IMR-90 (cell line): ENCODE measurements around the gene CIITA. TPM values are rescaled to one million over a fixed set of nuclear protein-coding genes. Genes with fewer than 3 reads are reported as not detected.
"Not testable (repeated sequence)": the region's sequence is repeated elsewhere in the genome, so short reads cannot be mapped to it uniquely, and the experiment has no call there.

Source experiments
- ATAC-seq: fragments of 200-7000 bp; cut with Tn5 transposase; 2 replicates; pipeline ENCODE4 v1.9.1; 2020; ENCODE audit warnings: low read depth, mild to moderate bottlenecking, moderate library complexity
- BruUV-seq: library from RNA; stranded (reverse); fragments of 400-500 nt; replicated peaks from 2 replicates; lab custom pipeline; 2021; lab: Mats Ljungman, UMichigan
- CTCF ChIA-PET: fragments of 300-600 bp; formaldehyde crosslinking; extraction: SDS; loops from one replicate; lab custom pipeline; 2021; ENCODE audit warnings: antibody characterized with exemption; lab: Yijun Ruan, JAX
- POLR2A ChIA-PET: fragments of 300-600 bp; sonication (Branson Sonifier 250); formaldehyde crosslinking; loops from one replicate; lab custom pipeline; 2022; ENCODE audit warnings: antibody characterized with exemption; ENCODE audit not compliant: unreplicated experiment; lab: Charles Lee
- DNase-seq: peaks from one replicate; pipeline ENCODE4 v3.0.0; 2013
- H2AFZ ChIP-seq: replicated peaks from 2 replicates; pipeline ENCODE3; 2013; ENCODE audit warnings: low read length, mild to moderate bottlenecking; ENCODE audit not compliant: poor library complexity
- H2AK5ac ChIP-seq: 2 replicates; pipeline ENCODE4 v1.6.1; 2013; ENCODE audit warnings: low read depth, low read length, inconsistent platforms
- H2AK9ac ChIP-seq: replicated peaks from 2 replicates; pipeline ENCODE3; 2013; ENCODE audit warnings: mild to moderate bottlenecking, low read depth, low read length, moderate library complexity; ENCODE audit not compliant: poor library complexity
- H2BK120ac ChIP-seq: 2 replicates; pipeline ENCODE4 v1.6.1; 2013; ENCODE audit warnings: low read depth, low read length, inconsistent platforms
- H2BK15ac ChIP-seq: 3 replicates; pipeline ENCODE4 v1.6.1; 2013; ENCODE audit warnings: low read depth, low read length, inconsistent platforms
- H2BK20ac ChIP-seq: 2 replicates; pipeline ENCODE4 v1.6.1; 2013; ENCODE audit warnings: low read depth, mild to moderate bottlenecking, inconsistent platforms, low read length, moderate library complexity
- H2BK5ac ChIP-seq: 2 replicates; pipeline ENCODE4 v1.6.1; 2013; ENCODE audit warnings: mild to moderate bottlenecking, low read depth, low read length, inconsistent platforms; ENCODE audit not compliant: poor library complexity, severe bottlenecking
- H3K14ac ChIP-seq: replicated peaks from 2 replicates; pipeline ENCODE4 v1.6.1; 2013; ENCODE audit warnings: low read depth, low read length, inconsistent platforms
- H3K18ac ChIP-seq: 2 replicates; pipeline ENCODE4 v1.6.1; 2013; ENCODE audit warnings: low read depth, low read length, control low read depth
- H3K23ac ChIP-seq: 2 replicates; pipeline ENCODE4 v1.6.1; 2013; ENCODE audit warnings: low read depth, low read length, inconsistent platforms
- H3K27ac ChIP-seq: 2 replicates; pipeline ENCODE4 v1.5.1; 2013; ENCODE audit warnings: mild to moderate bottlenecking, control low read depth, low read length; ENCODE audit not compliant: insufficient read depth
- H3K27me3 ChIP-seq: 2 replicates; pipeline ENCODE4 v1.6.1; 2013; ENCODE audit warnings: low read length; ENCODE audit not compliant: control insufficient read depth, insufficient read depth
- H3K36me3 ChIP-seq: 2 replicates; pipeline ENCODE4 v1.6.1; 2013; ENCODE audit warnings: low read length, mixed read lengths; ENCODE audit not compliant: control insufficient read depth, insufficient read depth
- H3K4ac ChIP-seq: 2 replicates; pipeline ENCODE4 v1.6.1; 2013; ENCODE audit warnings: low read depth, low read length, inconsistent platforms
- H3K4me1 ChIP-seq: 2 replicates; pipeline ENCODE4 v1.6.1; 2013; ENCODE audit warnings: low read length, mixed read lengths; ENCODE audit not compliant: control insufficient read depth, insufficient read depth
- H3K4me2 ChIP-seq: 2 replicates; pipeline ENCODE4 v1.6.1; 2013; ENCODE audit warnings: low read depth, mild to moderate bottlenecking, control low read depth, low read length, moderate library complexity
- H3K4me3 ChIP-seq: 2 replicates; pipeline ENCODE4 v1.5.1; 2013; ENCODE audit warnings: low read depth, mild to moderate bottlenecking, control low read depth, low read length, moderate library complexity; ENCODE audit not compliant: insufficient read depth
- H3K56ac ChIP-seq: 2 replicates; pipeline ENCODE4 v1.6.1; 2013; ENCODE audit warnings: low read length, inconsistent platforms; ENCODE audit not compliant: insufficient read depth; ENCODE audit errors: extremely low read depth
- H3K79me1 ChIP-seq, 2 experiments: 2 replicates each; pipeline ENCODE4 v1.6.1; 2013; ENCODE audit warnings: low read length in 2 of 2, inconsistent platforms in 1 of 2, low read depth in 1 of 2
- H3K9ac ChIP-seq: 2 replicates; pipeline ENCODE4 v1.6.1; 2013; ENCODE audit warnings: low read depth, low read length, control low read depth
- H3K9me1 ChIP-seq: 2 replicates; pipeline ENCODE4 v1.6.1; 2013; ENCODE audit warnings: low read length, inconsistent platforms; ENCODE audit not compliant: insufficient read depth
- H3K9me3 ChIP-seq: 2 replicates; pipeline ENCODE4 v1.6.1; 2013; ENCODE audit warnings: low read length; ENCODE audit not compliant: control insufficient read depth, insufficient read depth
- H4K20me1 ChIP-seq: 2 replicates; pipeline ENCODE4 v1.6.1; 2013; ENCODE audit warnings: low read length, inconsistent platforms; ENCODE audit not compliant: insufficient read depth
- H4K5ac ChIP-seq: 2 replicates; pipeline ENCODE4 v1.6.1; 2013; ENCODE audit warnings: mild to moderate bottlenecking, low read depth, low read length, control low read depth
- H4K8ac ChIP-seq, 2 experiments: 2 replicates each; pipeline ENCODE4 v1.6.1; 2013; ENCODE audit warnings: low read depth in 2 of 2, low read length in 2 of 2, control low read depth in 1 of 2, inconsistent platforms in 1 of 2
- H4K91ac ChIP-seq: 2 replicates; pipeline ENCODE4 v1.6.1; 2013; ENCODE audit warnings: low read depth, low read length, inconsistent platforms; ENCODE audit not compliant: insufficient read depth
- CEBPB ChIP-seq: IDR thresholded peaks from 2 replicates; pipeline ENCODE4 v1.6.1; 2012; ENCODE audit warnings: low read depth, low read length, improper control_type of control experiment
- CHD1 ChIP-seq: IDR thresholded peaks from 2 replicates; pipeline ENCODE4 v1.6.1; 2012; ENCODE audit warnings: low read depth, low read length, improper control_type of control experiment
- NFE2L2 ChIP-seq: fragments of 150-350 bp; IDR thresholded peaks from 2 replicates; pipeline ENCODE4 v1.6.1; 2016; ENCODE audit warnings: low read depth, mild to moderate bottlenecking, low read length
- RFX5 ChIP-seq: IDR thresholded peaks from 2 replicates; pipeline ENCODE4 v1.8.0; 2012; ENCODE audit warnings: low read depth, mild to moderate bottlenecking, low read length, moderate library complexity
- SMC3 ChIP-seq: fragments of 150-350 bp; IDR thresholded peaks from 2 replicates; pipeline ENCODE4 v1.6.1; 2016; ENCODE audit warnings: low read depth, mild to moderate bottlenecking, antibody characterized with exemption, low read length, moderate library complexity
- WGBS, 2 experiments: methylation state at CpG; one replicate each; pipeline versions ENCODE4 v1.1.5 to v1.1.7; 2013; ENCODE audit warnings: missing lambda C conversion rate in 2 of 2; ENCODE audit not compliant: insufficient read length in 1 of 2; ENCODE audit errors: extremely low coverage in 2 of 2; 5-methylcytosine and 5-hydroxymethylcytosine counted together
- dilution Hi-C: fragments of 300-500 bp; cut with HindIII; formaldehyde crosslinking; loops from one replicate; pipeline ENCODE4 v1.14.3; 2018; ENCODE audit warnings: low sequenced_read_pairs; ENCODE audit not compliant: unreplicated experiment
- in situ Hi-C: fragments of 300-500 bp; cut with MboI; formaldehyde crosslinking; loops from 3 replicates; pipeline ENCODE4 v1.14.3; 2019; ENCODE audit warnings: low sequenced_read_pairs, inconsistent platforms, mixed read lengths
- intact Hi-C: fragments of 100-400 bp; cut with micrococcal nuclease; formaldehyde crosslinking; loops from 2 replicates; pipeline ENCODE4 v1.10.0; 2022
- polyA plus RNA-seq, 3 experiments: library from polyadenylated mRNA; depleted of rRNA; stranded (reverse); fragments of >200 nt; gene quantifications; 2 replicates each; pipeline ENCODE4 v1.2.3, GENCODE V29; 2012; ENCODE audit warnings: low replicate concordance in 1 of 3
- total RNA-seq: library from RNA; depleted of rRNA; stranded (reverse); fragments of >200 nt; gene quantifications from 2 replicates; pipeline ENCODE4 v1.2.3, GENCODE V29; 2012
- TF ChIP-seq, protein P1 (sequence below): conservative IDR thresholded peaks from 2 replicates; pipeline ENCODE4 v1.5.1; 2012; ENCODE audit warnings: mild to moderate bottlenecking, low read depth, low read length, improper control_type of control experiment

The CIITA gene
- total and polyA plus RNA-seq, 2 of the 4 experiments (the other 2 are of a cell fraction) = 0.10 TPM; not detected in 1

DNA sequence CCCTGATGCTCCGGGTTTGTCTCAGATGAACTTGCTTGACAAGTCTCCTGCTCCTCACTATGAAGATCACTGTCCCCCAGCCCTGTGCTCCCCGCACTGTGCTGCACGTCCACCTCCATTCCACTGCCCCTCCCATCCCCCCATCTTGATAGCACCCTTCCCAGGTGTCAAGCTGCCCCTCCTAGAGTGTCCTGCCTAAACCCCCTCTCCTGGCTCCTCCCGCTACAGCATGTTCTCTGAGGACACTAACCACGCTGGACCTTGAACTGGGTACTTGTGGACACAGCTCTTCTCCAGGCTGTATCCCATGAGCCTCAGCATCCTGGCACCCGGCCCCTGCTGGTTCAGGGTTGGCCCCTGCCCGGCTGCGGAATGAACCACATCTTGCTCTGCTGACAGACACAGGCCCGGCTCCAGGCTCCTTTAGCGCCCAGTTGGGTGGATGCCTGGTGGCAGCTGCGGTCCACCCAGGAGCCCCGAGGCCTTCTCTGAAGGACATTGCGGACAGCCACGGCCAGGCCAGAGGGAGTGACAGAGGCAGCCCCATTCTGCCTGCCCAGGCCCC lies 46.7 kb downstream of the CIITA start:
- H3K27ac ChIP-seq = no peak overlapping the region
- in situ Hi-C loops = loop anchor here (25.0 kb wide), 1 partner anchor 661 kb away; no protein-coding TSS in a partner anchor
- no peak overlapping the region for H2AK9ac ChIP-seq
- no peak overlapping the region for H3K56ac ChIP-seq
- no peak overlapping the region for H2BK120ac ChIP-seq
- H3K4me3 ChIP-seq = no peak overlapping the region
- H3K9ac ChIP-seq = no peak overlapping the region
- no peaks in the 10 kb centered on the region; the same call in 1 of the 2 replicates for H4K20me1 ChIP-seq
- intact Hi-C loops = no loop called here
- H3K14ac ChIP-seq = no peak overlapping the region
- whole genome bisulfite sequencing, 2 experiments = 67% methylated on average over 5 of the region's 14 CpGs; no CpG with 5 or more reads in 1 of the 2 experiments
- H3K27me3 ChIP-seq = no peaks in the 10 kb centered on the region
- no peak for TF ChIP-seq NFE2L2
- no peak for TF ChIP-seq CHD1
- no peak for TF ChIP-seq CEBPB
- no peak for TF ChIP-seq RFX5
- TF ChIP-seq, protein P1, sequence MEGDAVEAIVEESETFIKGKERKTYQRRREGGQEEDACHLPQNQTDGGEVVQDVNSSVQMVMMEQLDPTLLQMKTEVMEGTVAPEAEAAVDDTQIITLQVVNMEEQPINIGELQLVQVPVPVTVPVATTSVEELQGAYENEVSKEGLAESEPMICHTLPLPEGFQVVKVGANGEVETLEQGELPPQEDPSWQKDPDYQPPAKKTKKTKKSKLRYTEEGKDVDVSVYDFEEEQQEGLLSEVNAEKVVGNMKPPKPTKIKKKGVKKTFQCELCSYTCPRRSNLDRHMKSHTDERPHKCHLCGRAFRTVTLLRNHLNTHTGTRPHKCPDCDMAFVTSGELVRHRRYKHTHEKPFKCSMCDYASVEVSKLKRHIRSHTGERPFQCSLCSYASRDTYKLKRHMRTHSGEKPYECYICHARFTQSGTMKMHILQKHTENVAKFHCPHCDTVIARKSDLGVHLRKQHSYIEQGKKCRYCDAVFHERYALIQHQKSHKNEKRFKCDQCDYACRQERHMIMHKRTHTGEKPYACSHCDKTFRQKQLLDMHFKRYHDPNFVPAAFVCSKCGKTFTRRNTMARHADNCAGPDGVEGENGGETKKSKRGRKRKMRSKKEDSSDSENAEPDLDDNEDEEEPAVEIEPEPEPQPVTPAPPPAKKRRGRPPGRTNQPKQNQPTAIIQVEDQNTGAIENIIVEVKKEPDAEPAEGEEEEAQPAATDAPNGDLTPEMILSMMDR = no peak
- TF ChIP-seq SMC3 = no peak
- H4K5ac ChIP-seq = no peak overlapping the region
- no peak overlapping the region for H3K18ac ChIP-seq
- H3K23ac ChIP-seq = no peak overlapping the region
- no peak overlapping the region for H2BK20ac ChIP-seq
- H2BK15ac ChIP-seq = no peak overlapping the region
- no peaks in the 10 kb centered on the region for H3K9me3 ChIP-seq
- dilution Hi-C loops = no loop called here
- CTCF ChIA-PET = no interaction called here
- H2BK5ac ChIP-seq = no peak overlapping the region
- H3K4me2 ChIP-seq = no peak overlapping the region
- H3K36me3 ChIP-seq = peaks cover 30% of the 10 kb centered on the region
- DNase-seq (no peak), ATAC-seq (no peak)
- no peak overlapping the region for H3K4ac ChIP-seq
- no peak overlapping the region for H4K91ac ChIP-seq
- BruUV-seq = no TSS peak
- H3K9me1 ChIP-seq = no peaks in the 10 kb centered on the region
- H2AFZ ChIP-seq = no peak overlapping the region
- no peak overlapping the region for H4K8ac ChIP-seq
- peaks cover 5% of the 10 kb centered on the region for H3K4me1 ChIP-seq
- peaks cover 0 to 7% of the 10 kb centered on the region in 2 experiments; a peak in 1 of 4 replicates for H3K79me1 ChIP-seq
- H2AK5ac ChIP-seq = no peak overlapping the region
- POLR2A ChIA-PET = no interaction called here

DNA sequence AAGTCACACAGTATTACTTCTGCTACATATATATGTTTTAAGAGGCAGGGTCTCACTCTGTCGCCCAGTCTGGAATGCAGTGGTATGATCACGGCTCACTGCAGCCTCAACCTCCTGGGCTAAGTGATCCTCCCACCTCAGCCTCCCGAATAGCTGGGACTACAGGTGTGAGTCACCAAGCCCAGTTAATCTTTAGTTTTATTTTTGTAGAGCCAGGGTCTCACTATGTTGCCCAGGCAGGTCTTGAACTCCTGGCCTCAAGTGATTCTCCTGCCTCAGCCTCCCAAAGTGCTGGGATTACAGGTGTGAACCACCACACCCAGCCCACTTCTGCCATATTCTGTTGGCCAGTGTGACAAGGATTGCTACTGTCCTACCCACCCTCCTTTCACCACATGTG lies 48.3 kb downstream of the CIITA start:
- H2BK20ac ChIP-seq, H4K8ac ChIP-seq, H3K27ac ChIP-seq, H2BK5ac ChIP-seq, H4K20me1 ChIP-seq, H2AK5ac ChIP-seq, H3K14ac ChIP-seq, ATAC-seq, H3K18ac ChIP-seq, H3K4me2 ChIP-seq, dilution Hi-C loops, DNase-seq, H3K56ac ChIP-seq, H2BK120ac ChIP-seq, H3K23ac ChIP-seq, H3K4ac ChIP-seq, H3K79me1 ChIP-seq, H2AFZ ChIP-seq, H3K4me3 ChIP-seq, BruUV-seq, POLR2A ChIA-PET, H3K27me3 ChIP-seq, intact Hi-C loops, H3K9me3 ChIP-seq, H3K9me1 ChIP-seq, H4K91ac ChIP-seq, H2BK15ac ChIP-seq, H4K5ac ChIP-seq, H3K9ac ChIP-seq, H2AK9ac ChIP-seq, CTCF ChIA-PET, H3K4me1 ChIP-seq: not testable (repeated sequence)
- H3K36me3 ChIP-seq = peaks cover 37% of the 10 kb centered on the region
- no CpG with 5 or more reads among the region's 3 CpGs for WGBS, 2 experiments
- in situ Hi-C loops = loop anchor here (25.0 kb wide), 1 partner anchor 1813 kb away; no protein-coding TSS in a partner anchor
